ENCODE results near the gene RPUSD1. TPM values are rescaled to one million over a fixed set of nuclear protein-coding genes. Genes with fewer than 3 reads are reported as not detected.

RPUSD1 gene
- total RNA-seq, 1 donor from 2014 or later = 23.0 TPM

DNA sequence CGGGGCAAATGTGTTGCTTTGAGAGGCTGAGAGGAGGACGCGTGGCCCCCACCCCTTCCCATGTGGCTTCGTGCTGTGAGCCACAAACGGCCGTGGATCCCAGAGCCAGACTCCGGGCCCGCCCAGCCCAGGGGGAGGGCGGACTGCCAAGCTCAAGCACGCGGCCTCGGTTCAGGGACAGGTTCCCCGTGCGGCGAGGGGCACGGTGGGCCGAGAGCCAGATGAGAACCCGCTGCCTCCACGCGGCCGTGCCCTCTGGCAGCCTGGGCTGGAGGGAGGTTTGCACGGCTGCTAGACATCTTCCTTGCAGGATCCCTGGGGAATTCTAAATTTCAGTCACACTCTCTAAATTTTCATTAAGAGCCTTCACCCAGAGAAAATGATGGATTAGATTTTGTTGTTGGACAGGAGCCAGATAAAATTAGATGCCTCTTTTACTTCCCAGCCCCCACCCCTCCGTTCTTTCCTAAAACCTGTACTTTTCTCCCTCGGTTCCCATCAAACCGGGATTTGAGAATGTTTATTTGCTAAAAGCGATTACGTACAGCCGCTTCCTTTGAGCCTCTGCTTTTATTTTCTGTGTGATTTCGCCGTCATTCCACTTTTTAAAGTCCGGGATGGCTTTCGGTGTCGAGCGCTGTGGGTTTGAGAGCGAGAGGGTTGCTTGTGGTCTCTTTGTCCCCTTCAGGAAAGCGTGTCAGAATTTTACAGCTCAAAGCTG, 37.3 kb upstream of the RPUSD1 start:
- TF ChIP-seq, protein P1, sequence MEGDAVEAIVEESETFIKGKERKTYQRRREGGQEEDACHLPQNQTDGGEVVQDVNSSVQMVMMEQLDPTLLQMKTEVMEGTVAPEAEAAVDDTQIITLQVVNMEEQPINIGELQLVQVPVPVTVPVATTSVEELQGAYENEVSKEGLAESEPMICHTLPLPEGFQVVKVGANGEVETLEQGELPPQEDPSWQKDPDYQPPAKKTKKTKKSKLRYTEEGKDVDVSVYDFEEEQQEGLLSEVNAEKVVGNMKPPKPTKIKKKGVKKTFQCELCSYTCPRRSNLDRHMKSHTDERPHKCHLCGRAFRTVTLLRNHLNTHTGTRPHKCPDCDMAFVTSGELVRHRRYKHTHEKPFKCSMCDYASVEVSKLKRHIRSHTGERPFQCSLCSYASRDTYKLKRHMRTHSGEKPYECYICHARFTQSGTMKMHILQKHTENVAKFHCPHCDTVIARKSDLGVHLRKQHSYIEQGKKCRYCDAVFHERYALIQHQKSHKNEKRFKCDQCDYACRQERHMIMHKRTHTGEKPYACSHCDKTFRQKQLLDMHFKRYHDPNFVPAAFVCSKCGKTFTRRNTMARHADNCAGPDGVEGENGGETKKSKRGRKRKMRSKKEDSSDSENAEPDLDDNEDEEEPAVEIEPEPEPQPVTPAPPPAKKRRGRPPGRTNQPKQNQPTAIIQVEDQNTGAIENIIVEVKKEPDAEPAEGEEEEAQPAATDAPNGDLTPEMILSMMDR (IDR thresholded peaks at IDR 0.05; ENCODE audit: unreplicated experiment) = no peak
- peaks cover 7% of the 10 kb centered on the region for H3K4me1 Mint-ChIP-seq
- H3K9me3 Mint-ChIP-seq = no peaks in the 10 kb centered on the region
- peak overlapping the region; percentile 53 for H3K27ac Mint-ChIP-seq
- no peaks in the 10 kb centered on the region for H3K36me3 Mint-ChIP-seq
- H3K27me3 Mint-ChIP-seq (ENCODE audit: low read depth) = peaks cover 16% of the 10 kb centered on the region
- peak in 1 of 2 experiments; percentile 22 for DNase-seq (ENCODE audit: low spot score in 2 of 2, unreplicated experiment in 2 of 2)
- peak overlapping the region; percentile 30 for H3K4me3 Mint-ChIP-seq

DNA sequence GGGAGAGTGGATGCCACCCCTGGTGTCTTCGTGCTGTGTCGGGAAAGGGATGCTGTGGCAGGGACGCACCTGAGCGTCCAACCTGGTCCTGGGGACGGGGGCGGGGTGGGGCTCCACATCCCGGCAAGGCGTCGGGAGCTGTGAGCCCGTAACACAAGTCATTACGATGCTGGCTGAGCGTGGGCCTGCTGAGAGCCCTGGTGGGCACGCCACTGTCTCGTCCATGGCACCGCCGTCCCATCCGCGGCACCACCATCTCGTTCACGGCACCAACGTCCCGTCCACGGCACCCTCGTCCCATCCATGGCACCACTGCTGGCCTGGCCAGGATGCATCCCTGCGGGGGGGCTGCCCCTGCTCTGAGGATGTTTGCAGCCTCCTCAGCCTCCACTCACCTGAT, 36.4 kb upstream of the RPUSD1 start:
- no peak overlapping the region for H3K4me3 Mint-ChIP-seq
- no peaks in the 10 kb centered on the region for H3K36me3 Mint-ChIP-seq
- TF ChIP-seq, protein P1 (IDR thresholded peaks at IDR 0.05; ENCODE audit: unreplicated experiment) = no peak
- no peaks in the 10 kb centered on the region for H3K9me3 Mint-ChIP-seq
- H3K27me3 Mint-ChIP-seq (ENCODE audit: low read depth) = peaks cover 19% of the 10 kb centered on the region
- H3K4me1 Mint-ChIP-seq = peaks cover 7% of the 10 kb centered on the region
- DNase-seq (ENCODE audit: low spot score in 2 of 2, unreplicated experiment in 2 of 2) = no peak
- H3K27ac Mint-ChIP-seq = no peak overlapping the region

DNA sequence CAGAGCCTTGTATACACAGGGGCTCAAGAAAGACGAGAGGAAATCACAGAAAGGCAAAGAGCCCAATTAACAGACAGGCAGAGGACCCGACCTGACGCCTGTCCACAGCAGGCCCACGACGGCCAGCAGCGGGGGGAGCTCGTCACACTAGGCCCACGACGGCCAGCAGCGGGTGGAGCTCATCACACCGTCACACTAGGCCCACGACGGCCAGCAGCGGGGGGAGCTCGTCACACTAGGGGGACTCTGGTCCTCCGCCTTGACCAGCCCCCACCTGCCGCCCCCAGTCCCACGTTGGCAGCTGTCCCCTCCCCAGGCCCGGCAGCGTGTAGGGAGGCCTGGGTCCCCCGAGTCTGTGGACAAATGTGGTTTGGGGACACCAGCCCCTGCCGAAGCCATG, 36.0 kb upstream of the RPUSD1 start:
- no peaks in the 10 kb centered on the region for H3K36me3 Mint-ChIP-seq
- H3K4me3 Mint-ChIP-seq = no peak overlapping the region
- TF ChIP-seq, protein P1 (IDR thresholded peaks at IDR 0.05; ENCODE audit: unreplicated experiment) = no peak
- no peak for DNase-seq (ENCODE audit: low spot score in 2 of 2, unreplicated experiment in 2 of 2)
- peaks cover 19% of the 10 kb centered on the region for H3K27me3 Mint-ChIP-seq (ENCODE audit: low read depth)
- H3K27ac Mint-ChIP-seq = no peak overlapping the region
- peaks cover 7% of the 10 kb centered on the region for H3K4me1 Mint-ChIP-seq
- H3K9me3 Mint-ChIP-seq = no peaks in the 10 kb centered on the region

DNA sequence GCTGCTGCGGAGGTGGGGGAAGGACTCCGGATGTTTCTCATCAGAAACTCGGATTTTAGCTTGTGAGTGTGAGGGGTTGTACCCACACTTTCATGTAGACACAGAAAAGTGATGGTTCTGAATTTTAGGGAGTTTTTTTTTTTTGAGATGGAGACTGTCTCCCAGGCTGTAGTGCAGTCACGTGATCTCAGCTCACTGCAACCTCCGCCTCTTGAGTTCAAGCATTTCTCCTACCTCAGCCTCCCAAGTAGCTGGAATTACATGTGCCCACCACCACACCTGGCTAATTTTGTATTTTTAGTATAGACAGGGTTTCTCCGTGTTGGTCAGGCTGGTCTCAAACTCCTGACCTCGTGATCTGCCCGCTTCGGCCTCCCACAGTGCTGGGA, 34.7 kb upstream of the RPUSD1 start:
- H3K9me3 Mint-ChIP-seq = no peaks in the 10 kb centered on the region
- no peaks in the 10 kb centered on the region for H3K36me3 Mint-ChIP-seq
- H3K27me3 Mint-ChIP-seq (ENCODE audit: low read depth) = peaks cover 19% of the 10 kb centered on the region
- H3K4me1 Mint-ChIP-seq = peaks cover 7% of the 10 kb centered on the region
- H3K4me3 Mint-ChIP-seq = no peak overlapping the region
- TF ChIP-seq, protein P1 (IDR thresholded peaks at IDR 0.05; ENCODE audit: unreplicated experiment) = no peak
- H3K27ac Mint-ChIP-seq = no peak overlapping the region
- no peak for DNase-seq (ENCODE audit: low spot score in 2 of 2, unreplicated experiment in 2 of 2)

DNA sequence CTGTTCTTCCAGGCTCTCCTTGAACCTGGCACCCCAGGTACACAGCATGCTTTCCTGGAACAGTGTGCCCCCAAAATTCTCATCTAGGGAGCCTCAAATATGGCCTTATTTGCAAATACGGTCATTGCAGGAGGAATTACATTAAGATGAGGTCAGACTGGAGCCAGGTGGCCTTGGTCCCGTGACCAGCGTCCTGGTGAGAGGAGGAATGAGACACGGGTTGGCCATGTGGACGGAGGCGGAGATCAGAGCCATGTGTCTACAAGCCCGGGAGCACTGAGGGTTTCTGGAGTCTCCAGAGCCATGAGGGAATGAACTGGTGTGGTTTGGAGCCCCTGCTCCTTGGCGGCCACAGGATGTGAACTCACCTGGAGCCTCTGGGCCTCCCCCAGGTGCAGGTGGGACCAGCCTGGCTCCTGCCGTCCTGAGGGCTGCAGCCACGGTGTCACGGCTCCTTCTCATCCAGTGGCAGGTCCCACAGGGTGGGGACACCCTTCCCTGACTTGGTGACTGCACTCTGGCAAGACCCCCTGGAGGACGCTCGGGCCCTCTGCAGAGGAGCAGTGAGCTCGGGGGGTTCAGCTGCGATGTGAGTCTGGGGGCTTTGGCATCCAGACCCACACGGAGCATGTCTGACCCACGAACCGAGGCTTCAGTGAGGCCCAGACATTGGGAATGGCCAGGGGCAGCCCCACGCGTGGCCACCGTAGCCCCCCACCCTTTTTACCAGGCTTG, 34.2 kb upstream of the RPUSD1 start:
- no peaks in the 10 kb centered on the region for H3K36me3 Mint-ChIP-seq
- no peak for DNase-seq (ENCODE audit: low spot score in 2 of 2, unreplicated experiment in 2 of 2)
- no peak overlapping the region for H3K4me3 Mint-ChIP-seq
- H3K4me1 Mint-ChIP-seq = peaks cover 7% of the 10 kb centered on the region
- H3K27me3 Mint-ChIP-seq (ENCODE audit: low read depth) = peaks cover 19% of the 10 kb centered on the region
- no peak overlapping the region for H3K27ac Mint-ChIP-seq
- H3K9me3 Mint-ChIP-seq = no peaks in the 10 kb centered on the region
- TF ChIP-seq, protein P1 (IDR thresholded peaks at IDR 0.05; ENCODE audit: unreplicated experiment) = no peak

Measured in mesothelial cell of epicardium (in vitro differentiated cells).